ENCODE measurements around the gene ELFN1. TPM values are rescaled to one million over a fixed set of nuclear protein-coding genes. Genes with fewer than 3 reads are reported as not detected.

Gene ELFN1
- total RNA-seq, 1 donor from 2014 or later: under 0.01 TPM

DNA sequence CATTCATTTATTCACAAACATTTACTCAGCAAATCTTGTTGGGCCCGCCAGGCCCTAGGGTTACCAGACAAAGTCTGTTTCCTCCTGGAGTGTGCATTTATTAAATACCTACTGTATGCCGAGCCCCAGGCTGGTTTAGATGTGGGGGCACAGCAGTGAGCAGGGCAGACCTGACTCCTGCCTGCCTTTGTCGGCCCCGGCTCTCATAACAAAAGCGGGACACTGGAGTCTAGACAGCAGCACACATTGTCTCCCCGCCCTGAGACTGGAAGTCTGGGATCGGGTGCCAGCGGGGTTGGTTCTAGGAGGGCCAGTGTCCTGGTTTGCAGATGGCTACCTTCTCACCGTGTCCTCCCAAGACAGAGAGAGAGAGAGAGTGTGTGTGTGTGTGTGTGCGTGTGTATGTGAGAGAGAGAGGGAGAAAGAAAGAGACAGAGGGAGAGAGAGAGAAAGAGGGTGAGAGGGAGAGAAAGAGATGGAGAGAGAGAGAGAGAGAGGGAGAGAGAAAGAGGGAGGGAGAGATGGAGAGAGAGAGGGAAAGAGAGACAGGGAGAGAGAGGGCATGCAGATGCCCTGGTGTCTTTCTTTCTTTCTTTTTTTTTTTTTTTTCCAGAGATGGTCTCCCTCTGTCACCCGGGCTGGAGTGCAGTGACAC is 25.9 kb downstream of the ELFN1 start:
- H3K4me3 ChIP-seq (ENCODE audit: low read depth, low read length): no peak overlapping the region
- no peaks in the 10 kb centered on the region for H3K27me3 ChIP-seq (ENCODE audit: control insufficient read depth, insufficient read depth, low read length)
- no peaks in the 10 kb centered on the region for H3K36me3 ChIP-seq (ENCODE audit: control insufficient read depth, insufficient read depth, low read length)
- DNase-seq (ENCODE audit: low read depth) (no peak), FAIRE-seq (no peak)
- TF ChIP-seq, protein P1, sequence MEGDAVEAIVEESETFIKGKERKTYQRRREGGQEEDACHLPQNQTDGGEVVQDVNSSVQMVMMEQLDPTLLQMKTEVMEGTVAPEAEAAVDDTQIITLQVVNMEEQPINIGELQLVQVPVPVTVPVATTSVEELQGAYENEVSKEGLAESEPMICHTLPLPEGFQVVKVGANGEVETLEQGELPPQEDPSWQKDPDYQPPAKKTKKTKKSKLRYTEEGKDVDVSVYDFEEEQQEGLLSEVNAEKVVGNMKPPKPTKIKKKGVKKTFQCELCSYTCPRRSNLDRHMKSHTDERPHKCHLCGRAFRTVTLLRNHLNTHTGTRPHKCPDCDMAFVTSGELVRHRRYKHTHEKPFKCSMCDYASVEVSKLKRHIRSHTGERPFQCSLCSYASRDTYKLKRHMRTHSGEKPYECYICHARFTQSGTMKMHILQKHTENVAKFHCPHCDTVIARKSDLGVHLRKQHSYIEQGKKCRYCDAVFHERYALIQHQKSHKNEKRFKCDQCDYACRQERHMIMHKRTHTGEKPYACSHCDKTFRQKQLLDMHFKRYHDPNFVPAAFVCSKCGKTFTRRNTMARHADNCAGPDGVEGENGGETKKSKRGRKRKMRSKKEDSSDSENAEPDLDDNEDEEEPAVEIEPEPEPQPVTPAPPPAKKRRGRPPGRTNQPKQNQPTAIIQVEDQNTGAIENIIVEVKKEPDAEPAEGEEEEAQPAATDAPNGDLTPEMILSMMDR (IDR thresholded peaks at IDR 0.05; ENCODE audit: insufficient read depth, low read length, severe bottlenecking): no peak

DNA sequence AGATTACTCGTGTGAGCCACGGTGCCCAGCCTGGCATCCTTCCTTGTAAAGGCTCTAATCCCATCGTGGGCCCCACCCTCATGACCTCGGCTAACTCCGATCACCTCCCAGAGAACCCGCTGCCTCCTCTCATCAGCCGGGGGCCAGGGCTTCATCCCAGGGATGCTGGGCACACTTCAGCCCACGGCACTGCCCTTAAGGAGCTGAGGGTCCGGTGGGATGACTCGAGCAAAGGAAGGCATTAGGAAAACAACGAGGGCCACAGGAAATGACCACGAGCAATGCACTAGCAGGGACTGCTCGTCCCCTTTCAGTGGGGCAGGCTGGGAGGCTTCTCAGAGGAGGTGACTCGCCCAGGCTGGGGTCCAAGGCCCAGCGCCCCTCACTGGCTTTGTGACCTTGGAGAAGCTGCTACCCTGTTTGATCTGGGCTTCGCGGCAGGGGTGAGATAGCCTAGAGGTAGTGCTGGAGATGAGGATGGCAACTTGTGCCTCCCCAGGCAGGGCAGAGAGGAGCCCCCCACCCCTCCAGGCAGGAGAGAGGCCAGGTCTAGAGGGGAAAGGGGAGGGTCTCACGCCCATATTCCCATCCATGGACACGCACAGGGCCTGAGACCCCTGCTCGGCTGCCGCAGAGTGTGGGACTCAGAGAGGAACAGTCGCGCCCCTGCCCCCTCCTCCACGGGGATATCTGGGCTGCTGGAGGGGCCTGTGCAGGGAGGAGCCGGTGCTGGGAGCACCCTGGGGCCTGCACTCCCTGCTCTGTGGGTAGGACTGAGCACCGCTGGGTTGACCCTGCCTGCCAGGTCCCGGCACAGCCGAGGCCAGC is 26.8 kb downstream of the ELFN1 start:
- no peak for DNase-seq (ENCODE audit: low read depth)
- TF ChIP-seq, protein P1 (IDR thresholded peaks at IDR 0.05; ENCODE audit: insufficient read depth, low read length, severe bottlenecking): no peak
- no peak for FAIRE-seq
- H3K27me3 ChIP-seq (ENCODE audit: control insufficient read depth, insufficient read depth, low read length): no peaks in the 10 kb centered on the region
- no peaks in the 10 kb centered on the region for H3K36me3 ChIP-seq (ENCODE audit: control insufficient read depth, insufficient read depth, low read length)
- H3K4me3 ChIP-seq (ENCODE audit: low read depth, low read length): no peak overlapping the region

- no peaks in the 10 kb centered on the region for H3K36me3 ChIP-seq (ENCODE audit: control insufficient read depth, insufficient read depth, low read length)
- DNase-seq (ENCODE audit: low read depth) (no peak), FAIRE-seq (no peak)
- TF ChIP-seq, protein P1 (IDR thresholded peaks at IDR 0.05; ENCODE audit: insufficient read depth, low read length, severe bottlenecking): no peak
- no peaks in the 10 kb centered on the region for H3K27me3 ChIP-seq (ENCODE audit: control insufficient read depth, insufficient read depth, low read length)
- H3K4me3 ChIP-seq (ENCODE audit: low read depth, low read length): no peak overlapping the region
Observed at GRCh38 chr7:1697499-1698125, 27.5 kb downstream of the ELFN1 start.

DNA sequence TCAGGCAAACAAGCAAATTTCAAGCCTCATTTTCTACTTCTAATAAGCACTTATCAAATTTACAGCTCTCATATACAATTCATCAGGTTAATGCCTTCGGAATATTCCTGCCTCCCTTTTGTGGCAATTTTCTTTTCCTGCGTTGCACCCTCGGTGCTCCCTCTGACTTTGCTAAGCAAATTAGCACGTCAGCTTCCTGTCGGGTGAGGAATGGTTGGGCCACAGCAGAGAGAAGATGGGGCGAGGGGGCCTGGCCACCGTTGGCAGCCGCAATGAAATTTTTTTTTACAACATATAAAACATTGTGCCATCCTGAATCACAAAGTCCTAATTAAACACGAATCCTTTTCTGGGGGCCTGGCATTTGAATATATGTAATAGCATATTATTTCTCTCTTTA is 28.1 kb downstream of the ELFN1 start:
- Histone ChIP-seq H3K36me3 (ENCODE audit: control insufficient read depth, insufficient read depth, low read length) (no peaks in the 10 kb centered on the region), H3K4me3 (ENCODE audit: low read depth, low read length) (no peak overlapping the region), H3K27me3 (ENCODE audit: control insufficient read depth, insufficient read depth, low read length) (no peaks in the 10 kb centered on the region)
- TF ChIP-seq, protein P1 (IDR thresholded peaks at IDR 0.05; ENCODE audit: insufficient read depth, low read length, severe bottlenecking): no peak
- DNase-seq (ENCODE audit: low read depth) (no peak), FAIRE-seq (no peak)

DNA sequence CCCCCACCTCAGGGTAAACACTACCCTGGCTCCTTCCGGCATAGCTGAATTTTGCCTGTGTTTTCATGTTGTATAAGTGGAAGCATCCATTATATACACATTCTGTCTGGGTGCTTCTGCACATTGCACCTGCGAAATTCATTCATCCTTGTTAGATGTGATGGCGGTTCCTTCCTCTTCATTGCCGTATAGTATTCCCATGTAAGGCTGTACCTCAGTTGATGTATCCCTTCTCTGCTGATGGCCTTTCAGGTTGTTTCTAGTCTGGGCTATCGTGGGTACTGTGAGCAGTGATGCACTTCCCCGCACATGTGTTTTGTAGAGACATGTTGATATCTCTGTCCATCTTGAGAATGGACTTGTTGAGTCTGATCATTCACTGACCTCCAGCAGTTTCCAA is 28.9 kb downstream of the ELFN1 start:
- no peak for DNase-seq (ENCODE audit: low read depth)
- no peak for FAIRE-seq
- TF ChIP-seq, protein P1 (IDR thresholded peaks at IDR 0.05; ENCODE audit: insufficient read depth, low read length, severe bottlenecking): no peak
- Histone ChIP-seq H3K36me3 (ENCODE audit: control insufficient read depth, insufficient read depth, low read length) (no peaks in the 10 kb centered on the region), H3K27me3 (ENCODE audit: control insufficient read depth, insufficient read depth, low read length) (no peaks in the 10 kb centered on the region), H3K4me3 (ENCODE audit: low read depth, low read length) (no peak overlapping the region)

All from bronchial epithelial cell (primary cell).